Skeletal muscle satellite cell (primary cell): Measurements from ENCODE around the gene CLTC.

Experiments used
- H3K27me3 ChIP-seq: 2 replicates; pipeline ENCODE4 v1.7.0; 2013; ENCODE audit warnings: low read length; ENCODE audit not compliant: control insufficient read depth, insufficient read depth
- H3K36me3 ChIP-seq: 2 replicates; pipeline ENCODE4 v1.7.0; 2013; ENCODE audit warnings: mild to moderate bottlenecking, control low read depth, low read length; ENCODE audit not compliant: insufficient read depth
- H3K4me1 ChIP-seq: 2 replicates; pipeline ENCODE4 v1.7.0; 2013; ENCODE audit warnings: low read length; ENCODE audit not compliant: control insufficient read depth, insufficient read depth
- H3K4me2 ChIP-seq: 2 replicates; pipeline ENCODE4 v1.7.0; 2013; ENCODE audit warnings: mild to moderate bottlenecking, low read length
- H3K4me3 ChIP-seq: 2 replicates; pipeline ENCODE4 v1.7.0; 2013; ENCODE audit warnings: low read length
- H3K9ac ChIP-seq: 2 replicates; pipeline ENCODE4 v1.7.0; 2013; ENCODE audit warnings: mild to moderate bottlenecking, low read depth, low read length, moderate library complexity
- H3K9me3 ChIP-seq: replicated peaks from 2 replicates; pipeline ENCODE4 v1.7.0; 2013; ENCODE audit warnings: mild to moderate bottlenecking, control low read depth, low read length

CLTC gene

DNA sequence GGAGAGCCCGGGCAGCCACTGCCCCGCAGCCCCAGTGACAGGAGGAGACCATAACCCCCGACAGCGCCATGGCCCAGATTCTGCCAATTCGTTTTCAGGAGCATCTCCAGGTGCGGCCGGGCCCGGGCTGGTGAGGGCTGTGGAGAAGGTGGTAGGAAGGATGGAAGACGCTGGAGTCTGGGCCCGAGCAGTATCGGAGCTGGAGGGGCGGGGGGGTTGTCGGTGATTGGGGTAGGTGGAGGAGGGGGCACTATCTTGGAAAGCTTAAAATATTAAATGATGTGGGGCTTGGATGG is 317 bp downstream of the CLTC start:
- Histone ChIP-seq H3K9ac (peak overlapping the region; percentile 95), H3K27me3 (no peaks in the 10 kb centered on the region), H3K4me3 (peak overlapping the region; percentile 81), H3K4me2 (peak overlapping the region; percentile 95), H3K9me3 (no peaks in the 10 kb centered on the region), H3K4me1 (peaks cover 32% of the 10 kb centered on the region), H3K36me3 (peaks cover 5% of the 10 kb centered on the region)

DNA sequence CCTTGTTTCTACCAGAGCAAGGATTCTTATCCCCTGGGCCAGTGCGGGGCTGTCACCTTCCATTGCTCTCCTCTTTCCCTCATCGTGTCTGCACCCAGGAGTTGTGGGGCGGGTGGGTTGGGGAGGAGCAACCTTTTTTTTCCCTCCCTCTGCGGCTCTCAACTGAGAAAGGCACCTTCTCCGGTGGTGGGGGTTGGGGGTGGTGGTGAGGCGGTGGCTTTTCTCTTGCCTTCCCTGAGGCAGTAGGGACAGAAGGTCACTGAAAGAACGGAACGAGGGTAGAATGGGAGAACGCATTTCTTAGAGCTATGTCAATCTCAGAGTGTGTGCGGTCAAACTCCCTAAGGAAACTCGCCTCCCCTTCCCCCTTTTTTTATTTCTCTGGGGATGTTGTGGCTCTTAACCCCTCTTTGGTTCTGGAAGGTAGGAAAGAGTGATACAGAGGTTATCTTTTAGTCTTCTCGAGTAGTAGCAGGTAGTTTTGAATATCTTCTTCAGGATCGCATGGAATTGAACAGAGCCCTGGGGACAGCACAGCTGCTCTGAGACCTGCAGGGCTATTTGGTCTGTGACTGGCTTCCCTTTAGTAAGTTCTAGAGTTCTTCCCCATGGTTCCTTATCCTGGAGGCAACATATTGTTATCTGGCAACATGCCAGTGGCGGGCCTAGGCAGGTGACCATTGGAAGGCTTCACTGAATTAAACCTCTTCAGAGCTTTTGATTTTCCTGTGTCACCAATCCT is 994 bp downstream of the CLTC start:
- peaks cover 32% of the 10 kb centered on the region for H3K4me1 ChIP-seq

DNA sequence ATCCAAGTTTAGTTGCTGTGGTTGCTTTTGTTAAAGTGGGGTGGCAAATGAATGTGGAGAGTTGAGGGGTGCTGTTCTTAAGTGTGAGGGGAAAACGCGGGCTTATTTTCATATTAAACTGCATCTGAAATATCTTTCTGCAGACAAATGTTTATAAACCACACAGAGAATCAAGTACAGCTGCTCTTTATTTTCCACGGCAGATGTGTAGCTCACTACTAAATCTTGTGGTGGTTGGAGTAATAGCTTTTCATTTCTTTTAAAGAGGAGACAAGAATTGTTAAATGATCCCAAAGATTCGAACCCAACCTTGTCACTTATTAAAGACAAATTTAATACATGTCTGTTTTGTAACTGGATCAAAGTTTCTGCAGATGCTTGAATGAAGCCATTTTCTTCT is 2.1 kb downstream of the CLTC start:
- H3K36me3 ChIP-seq, result peaks cover 5% of the 10 kb centered on the region
- peaks cover 32% of the 10 kb centered on the region for H3K4me1 ChIP-seq
- no peaks in the 10 kb centered on the region for H3K27me3 ChIP-seq
- H3K4me2 ChIP-seq, result peak overlapping the region; percentile 95
- no peaks in the 10 kb centered on the region for H3K9me3 ChIP-seq
- peak overlapping the region; percentile 81 for H3K4me3 ChIP-seq
- H3K9ac ChIP-seq, result peak overlapping the region; percentile 95

More for the DNA sequence above, 994 bp downstream of the CLTC start:
- peak overlapping the region; percentile 95 for H3K4me2 ChIP-seq
- peak overlapping the region; percentile 81 for H3K4me3 ChIP-seq
- peak overlapping the region; percentile 95 for H3K9ac ChIP-seq
- peaks cover 5% of the 10 kb centered on the region for H3K36me3 ChIP-seq
- H3K9me3 ChIP-seq, result no peaks in the 10 kb centered on the region
- H3K27me3 ChIP-seq, result no peaks in the 10 kb centered on the region

DNA sequence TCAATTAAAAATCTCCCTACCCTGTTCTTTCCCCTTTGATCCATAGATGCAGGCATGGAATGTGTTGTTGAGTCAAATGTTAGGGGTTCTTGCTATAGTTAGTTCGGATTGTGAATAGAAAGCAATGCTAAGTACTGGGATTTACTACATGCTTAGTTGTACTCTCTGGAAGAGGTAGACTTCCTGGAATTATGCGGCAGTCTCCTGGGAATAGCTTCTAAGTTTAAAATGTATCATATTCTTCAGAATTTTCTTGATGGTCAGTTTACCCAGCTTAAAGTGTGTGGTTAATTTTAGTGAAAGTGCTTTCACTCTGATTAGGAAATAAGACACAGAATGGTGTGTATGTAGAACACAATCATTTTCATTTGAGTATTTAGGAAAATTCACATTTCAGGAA is 3.5 kb downstream of the CLTC start:
- H3K9ac ChIP-seq, result peak overlapping the region; percentile 9
- peaks cover 30% of the 10 kb centered on the region for H3K4me1 ChIP-seq
- H3K9me3 ChIP-seq, result no peaks in the 10 kb centered on the region
- H3K36me3 ChIP-seq, result peaks cover 5% of the 10 kb centered on the region
- H3K27me3 ChIP-seq, result no peaks in the 10 kb centered on the region
- H3K4me3 ChIP-seq, result peak overlapping the region; percentile 81
- peak overlapping the region; percentile 95 for H3K4me2 ChIP-seq

DNA sequence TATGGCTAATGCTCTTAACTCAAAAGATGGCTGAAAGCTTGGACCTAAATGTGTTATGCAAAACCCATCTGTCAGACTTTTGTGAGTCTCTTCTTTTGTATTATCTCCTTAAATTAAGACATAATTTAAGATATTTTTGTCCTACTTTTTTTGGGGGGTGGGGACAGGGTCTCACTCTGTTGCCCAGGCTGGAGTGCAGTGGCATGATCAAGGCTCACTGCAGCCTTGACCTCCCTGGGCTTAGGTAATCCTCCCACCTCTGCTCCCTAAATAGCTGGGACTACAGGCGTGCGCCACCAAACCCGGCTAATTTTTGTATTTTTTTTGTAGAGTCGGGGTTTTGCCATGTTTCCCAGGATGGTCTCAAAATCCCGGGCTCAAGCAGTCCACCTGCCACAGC is 7.1 kb downstream of the CLTC start:
- Histone ChIP-seq H3K4me2 (peak overlapping the region; percentile 20), H3K9me3 (no peaks in the 10 kb centered on the region), H3K4me1 (peaks cover 29% of the 10 kb centered on the region), H3K9ac (no peak overlapping the region), H3K4me3 (no peak overlapping the region), H3K36me3 (peaks cover 9% of the 10 kb centered on the region), H3K27me3 (no peaks in the 10 kb centered on the region)

DNA sequence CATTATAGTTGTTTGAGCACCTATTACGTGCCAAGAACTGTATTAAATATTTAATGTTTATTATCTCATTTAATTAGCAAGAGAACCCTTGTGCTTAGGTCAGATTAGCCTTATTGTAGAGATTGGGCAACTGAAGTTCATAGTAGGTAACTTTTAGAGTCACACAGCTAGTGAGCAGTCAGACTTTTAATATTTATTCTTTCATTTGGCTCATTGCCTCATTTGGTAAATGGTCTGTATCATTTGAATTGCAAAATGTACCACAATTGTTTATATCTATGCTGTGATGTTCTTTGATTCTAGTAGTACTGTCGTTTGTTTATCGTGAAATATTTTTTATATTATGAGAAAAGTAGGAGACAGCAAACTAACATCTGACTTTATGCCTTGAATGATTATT is 7.6 kb downstream of the CLTC start:
- H3K27me3 ChIP-seq, result no peaks in the 10 kb centered on the region
- no peaks in the 10 kb centered on the region for H3K9me3 ChIP-seq
- H3K9ac ChIP-seq, result no peak overlapping the region
- H3K36me3 ChIP-seq, result peaks cover 9% of the 10 kb centered on the region
- no peak overlapping the region for H3K4me3 ChIP-seq
- H3K4me1 ChIP-seq, result peaks cover 25% of the 10 kb centered on the region
- no peak overlapping the region for H3K4me2 ChIP-seq

DNA sequence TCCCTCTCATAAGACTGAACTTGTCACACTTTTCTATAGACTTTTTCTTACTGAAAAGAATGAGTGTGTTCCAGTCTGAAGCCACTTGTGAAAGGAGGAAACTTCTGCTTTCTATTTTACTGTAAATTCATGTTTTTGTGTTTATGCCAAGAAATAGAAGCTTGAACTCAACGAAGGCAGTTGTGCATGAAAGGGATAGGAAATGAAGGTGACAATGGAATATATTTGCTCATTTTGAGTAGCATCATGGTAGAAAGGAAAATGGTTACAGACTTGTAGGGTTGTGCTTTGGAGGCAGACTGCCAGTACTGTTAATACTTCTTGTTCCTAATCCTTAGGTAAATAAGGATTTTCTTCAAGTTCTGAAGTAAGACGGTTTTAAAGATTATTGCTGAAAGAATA is 8.1 kb downstream of the CLTC start:
- H3K4me1 ChIP-seq, result peaks cover 20% of the 10 kb centered on the region
- no peak overlapping the region for H3K4me3 ChIP-seq
- no peak overlapping the region for H3K9ac ChIP-seq
- H3K4me2 ChIP-seq, result no peak overlapping the region
- no peaks in the 10 kb centered on the region for H3K27me3 ChIP-seq
- no peaks in the 10 kb centered on the region for H3K9me3 ChIP-seq
- H3K36me3 ChIP-seq, result peaks cover 9% of the 10 kb centered on the region

DNA sequence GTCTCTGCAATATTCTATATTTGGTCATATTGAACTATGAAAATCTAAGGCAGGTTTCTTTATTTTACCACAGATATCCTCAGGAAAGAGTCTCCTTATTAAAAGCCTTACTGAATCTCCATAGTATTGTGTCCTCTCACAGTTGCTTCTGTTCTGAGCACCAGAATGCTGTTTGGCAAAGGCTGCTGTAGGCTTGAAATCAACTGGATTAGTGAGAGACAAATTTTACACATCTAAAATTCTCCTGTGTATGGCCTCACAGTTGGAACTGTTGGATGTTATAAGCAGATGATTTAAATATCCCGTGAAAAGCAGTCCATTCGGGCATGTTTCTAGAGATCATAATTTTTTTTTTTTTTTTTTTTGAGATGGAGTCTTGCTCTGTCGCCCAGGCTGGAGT is 9.5 kb downstream of the CLTC start:
- Histone ChIP-seq H3K27me3 (no peaks in the 10 kb centered on the region), H3K9ac (no peak overlapping the region), H3K4me3 (no peak overlapping the region), H3K4me2 (no peak overlapping the region), H3K9me3 (no peaks in the 10 kb centered on the region), H3K36me3 (peaks cover 4% of the 10 kb centered on the region), H3K4me1 (peaks cover 11% of the 10 kb centered on the region)

DNA sequence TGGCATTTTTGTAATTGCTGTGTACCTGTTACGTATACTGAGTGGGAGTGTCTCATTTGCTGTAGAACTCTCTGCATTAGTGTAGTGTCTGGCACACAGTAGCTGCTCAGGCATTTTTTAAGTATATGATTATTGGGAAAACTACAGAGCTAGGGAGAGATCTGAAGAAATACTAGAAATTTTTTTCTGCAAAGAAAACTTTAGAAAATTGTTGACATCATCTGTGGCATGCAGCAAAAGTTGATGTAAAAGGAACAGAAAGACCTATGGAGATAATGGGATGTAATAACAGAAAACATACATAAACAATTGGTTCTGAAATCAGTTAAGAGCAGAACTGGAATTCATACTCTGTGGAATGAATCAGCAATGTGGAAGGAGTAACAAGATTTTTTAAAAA is 11.6 kb downstream of the CLTC start:
- H3K4me1 ChIP-seq, result peaks cover 18% of the 10 kb centered on the region
- no peak overlapping the region for H3K9ac ChIP-seq
- H3K36me3 ChIP-seq, result peaks cover 6% of the 10 kb centered on the region
- no peaks in the 10 kb centered on the region for H3K27me3 ChIP-seq
- no peaks in the 10 kb centered on the region for H3K9me3 ChIP-seq
- no peak overlapping the region for H3K4me2 ChIP-seq
- no peak overlapping the region for H3K4me3 ChIP-seq

DNA sequence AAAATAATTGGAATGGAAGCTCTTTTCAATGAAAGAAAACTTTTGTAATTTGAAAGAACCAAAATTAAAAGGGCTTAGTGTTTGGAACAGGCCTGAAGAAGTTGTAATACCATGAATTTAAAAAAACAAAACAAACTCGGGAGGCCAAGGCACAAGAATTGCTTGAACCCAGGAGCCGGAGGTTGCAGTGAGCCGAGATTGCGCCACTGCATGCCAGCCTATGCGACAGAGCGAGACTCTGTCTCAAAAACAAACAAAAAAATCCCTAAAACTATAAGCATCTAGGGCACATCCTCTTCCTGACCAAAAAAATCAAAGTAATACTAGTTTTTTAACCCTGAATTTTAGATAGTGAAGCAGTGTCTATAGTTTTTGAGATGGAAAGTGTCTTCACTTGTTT is 12.7 kb downstream of the CLTC start:
- no peak overlapping the region for H3K4me3 ChIP-seq
- H3K4me2 ChIP-seq, result no peak overlapping the region
- H3K9me3 ChIP-seq, result no peaks in the 10 kb centered on the region
- H3K27me3 ChIP-seq, result no peaks in the 10 kb centered on the region
- H3K36me3 ChIP-seq, result peaks cover 6% of the 10 kb centered on the region
- H3K9ac ChIP-seq, result no peak overlapping the region
- peaks cover 18% of the 10 kb centered on the region for H3K4me1 ChIP-seq

DNA sequence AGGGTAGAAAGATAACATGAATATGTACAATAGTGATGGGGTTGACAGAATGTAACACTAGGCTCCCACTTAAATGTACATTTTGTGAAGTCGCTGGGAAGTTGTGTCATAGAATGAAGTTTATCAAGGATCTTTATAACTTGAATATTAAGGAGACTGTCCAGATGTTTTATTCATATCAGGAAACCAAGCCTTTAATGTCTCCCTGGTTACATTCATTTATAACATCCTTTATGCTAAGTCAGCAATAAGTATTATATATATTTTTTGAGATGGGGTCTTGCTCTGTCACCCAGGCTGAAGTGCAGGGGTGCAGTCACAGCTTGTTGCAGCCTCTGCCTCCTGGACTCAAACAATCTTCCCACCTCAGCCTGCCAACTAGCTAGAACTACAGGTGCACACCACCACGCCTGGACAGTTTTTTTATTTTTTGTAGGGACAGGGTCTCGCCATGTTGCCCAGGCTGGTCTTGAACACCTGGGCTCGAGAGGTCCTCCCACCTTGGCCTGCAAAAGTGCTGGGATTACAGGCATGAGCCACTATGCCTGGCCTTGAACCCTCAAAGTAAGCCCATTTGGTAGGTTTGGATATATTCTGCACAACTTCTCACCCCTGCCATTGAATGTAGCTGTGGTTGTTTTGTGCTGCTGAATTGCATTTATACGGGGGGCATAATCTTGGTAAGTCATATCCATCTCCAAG is 14.1 kb downstream of the CLTC start:
- Histone ChIP-seq H3K36me3 (peaks cover 6% of the 10 kb centered on the region), H3K4me3 (no peak overlapping the region), H3K4me2 (peak overlapping the region; percentile 15)

More for the DNA sequence above, 14.1 kb downstream of the CLTC start:
- Histone ChIP-seq H3K9ac (no peak overlapping the region), H3K9me3 (no peaks in the 10 kb centered on the region), H3K27me3 (no peaks in the 10 kb centered on the region), H3K4me1 (peaks cover 14% of the 10 kb centered on the region)
